ENCODE data around the gene C19orf44. TPM values are rescaled to one million over a fixed set of nuclear protein-coding genes. Genes with fewer than 3 reads are reported as not detected.
A peak's percentile ranks its signal among the peaks of the same experiment; 100 is the strongest.
"Not testable (repeated sequence)": the region's sequence is repeated elsewhere in the genome, so short reads cannot be mapped to it uniquely, and the experiment has no call there.

Gene C19orf44
- polyA plus RNA-seq, 1 experiment: 3.4 TPM

DNA sequence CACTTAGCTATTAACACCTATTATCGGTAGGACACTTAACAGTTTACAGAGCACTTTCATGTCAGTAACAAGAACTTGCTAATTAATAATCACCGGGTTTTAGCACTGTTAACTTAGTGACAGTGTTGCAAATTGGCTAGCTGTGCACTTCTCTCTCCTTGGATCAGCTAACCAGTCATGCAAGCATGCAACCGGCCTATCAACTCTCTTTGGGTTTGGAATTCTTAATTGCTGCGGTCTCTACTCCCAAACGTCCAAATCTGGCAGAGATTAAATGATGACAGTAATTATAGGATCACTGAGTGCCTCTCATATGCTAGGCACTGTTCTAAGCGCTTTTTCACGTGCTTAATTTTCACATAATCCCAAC lies 25.7 kb upstream of the C19orf44 start:
- ChIA-PET POLR2A (no interaction called here), CTCF (interaction anchor here (0.6 to 1.6 kb wide), 3 partner anchors 8 to 661 kb away, joined by 4 read pairs; no protein-coding TSS in a partner anchor)
- DNase-seq (ENCODE audit: low read depth): no peak
- peak overlapping the region; percentile 83 for H3K4me3 ChIP-seq (ENCODE audit: low read depth, low read length)
- TF ChIP-seq, protein P1, sequence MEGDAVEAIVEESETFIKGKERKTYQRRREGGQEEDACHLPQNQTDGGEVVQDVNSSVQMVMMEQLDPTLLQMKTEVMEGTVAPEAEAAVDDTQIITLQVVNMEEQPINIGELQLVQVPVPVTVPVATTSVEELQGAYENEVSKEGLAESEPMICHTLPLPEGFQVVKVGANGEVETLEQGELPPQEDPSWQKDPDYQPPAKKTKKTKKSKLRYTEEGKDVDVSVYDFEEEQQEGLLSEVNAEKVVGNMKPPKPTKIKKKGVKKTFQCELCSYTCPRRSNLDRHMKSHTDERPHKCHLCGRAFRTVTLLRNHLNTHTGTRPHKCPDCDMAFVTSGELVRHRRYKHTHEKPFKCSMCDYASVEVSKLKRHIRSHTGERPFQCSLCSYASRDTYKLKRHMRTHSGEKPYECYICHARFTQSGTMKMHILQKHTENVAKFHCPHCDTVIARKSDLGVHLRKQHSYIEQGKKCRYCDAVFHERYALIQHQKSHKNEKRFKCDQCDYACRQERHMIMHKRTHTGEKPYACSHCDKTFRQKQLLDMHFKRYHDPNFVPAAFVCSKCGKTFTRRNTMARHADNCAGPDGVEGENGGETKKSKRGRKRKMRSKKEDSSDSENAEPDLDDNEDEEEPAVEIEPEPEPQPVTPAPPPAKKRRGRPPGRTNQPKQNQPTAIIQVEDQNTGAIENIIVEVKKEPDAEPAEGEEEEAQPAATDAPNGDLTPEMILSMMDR (IDR thresholded peaks at IDR 0.05; ENCODE audit: insufficient read depth, low read depth, low read length): no peak
- H3K27me3 ChIP-seq (ENCODE audit: control insufficient read depth, insufficient read depth, low read length): no peaks in the 10 kb centered on the region
- no peaks in the 10 kb centered on the region for H3K36me3 ChIP-seq (ENCODE audit: control insufficient read depth, insufficient read depth, low read length)

DNA sequence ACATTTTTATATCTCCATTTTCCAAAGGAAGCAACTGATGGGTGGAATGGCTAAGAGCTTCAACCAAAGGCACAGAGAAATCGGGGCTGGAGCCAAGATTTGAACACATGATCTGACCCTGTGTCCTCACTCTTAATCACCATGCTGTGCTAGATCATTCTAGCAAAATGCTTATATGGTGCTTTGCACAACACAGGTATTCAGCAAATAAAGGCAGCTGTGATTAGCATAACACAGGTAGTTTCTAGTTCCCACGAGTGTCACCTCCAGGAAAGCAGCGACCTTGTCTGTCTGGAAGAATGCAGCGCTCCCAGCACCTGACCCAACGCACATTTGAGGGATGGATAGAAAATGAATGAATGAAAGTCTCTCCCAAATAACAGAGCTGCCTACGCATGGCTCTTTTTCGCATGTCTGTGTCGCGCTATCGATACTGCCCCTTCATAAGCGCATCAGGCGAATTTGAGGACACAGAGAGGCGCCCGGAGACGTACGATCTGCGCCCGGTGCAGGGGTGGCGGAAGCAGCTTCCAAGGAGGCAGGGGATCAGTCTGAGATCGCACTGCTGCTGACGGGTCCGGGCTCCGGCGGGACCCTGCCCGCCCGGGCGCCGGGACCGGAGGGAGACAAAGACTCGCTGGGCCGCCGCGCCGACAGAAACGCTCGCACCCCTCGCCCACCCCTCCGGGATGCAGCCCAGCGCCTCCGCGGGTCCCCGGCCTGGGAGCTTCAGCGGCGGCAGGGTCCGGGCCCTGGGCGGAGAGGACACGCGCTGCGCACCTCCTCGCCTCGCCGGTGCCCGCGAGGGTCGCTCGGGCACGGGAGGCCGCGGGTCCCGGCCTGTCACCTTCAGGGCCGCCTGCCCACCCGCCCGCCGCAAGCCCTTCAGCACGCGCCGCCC lies 25.0 kb upstream of the C19orf44 start:
- ChIA-PET CTCF (interaction anchor here (1.5 to 1.6 kb wide), 2 partner anchors 9 to 35 kb away, joined by 4 read pairs; no protein-coding TSS in a partner anchor), POLR2A (no interaction called here)
- no peak for DNase-seq (ENCODE audit: low read depth)

DNA sequence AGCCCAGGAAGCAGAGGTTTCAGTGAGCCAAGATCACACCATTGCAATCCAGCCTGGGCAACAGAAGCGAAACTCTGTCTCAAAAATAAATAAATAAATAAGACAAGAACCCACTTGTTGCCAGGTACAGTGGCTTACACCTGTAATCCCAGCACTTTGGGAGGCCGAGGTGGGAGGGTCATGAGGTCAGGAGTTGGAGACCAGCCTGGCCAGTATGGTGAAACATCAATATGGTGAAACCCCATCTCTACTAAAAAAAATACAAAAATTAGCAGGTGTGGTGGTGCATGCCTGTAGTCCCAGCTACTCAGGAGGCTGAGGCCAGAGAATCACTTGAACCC lies 23.7 kb upstream of the C19orf44 start:
- H3K27me3 ChIP-seq (ENCODE audit: control insufficient read depth, insufficient read depth, low read length); DNase-seq (ENCODE audit: low read depth); H3K36me3 ChIP-seq (ENCODE audit: control insufficient read depth, insufficient read depth, low read length); CTCF ChIA-PET: not testable (repeated sequence)
- POLR2A ChIA-PET: interaction anchor here (0.6 kb wide), 1 partner anchor 189 kb away, joined by 5 read pairs; no protein-coding TSS in a partner anchor
- peak overlapping the region; percentile 60 for H3K4me3 ChIP-seq (ENCODE audit: low read depth, low read length)

More for the DNA sequence above, 25.0 kb upstream of the C19orf44 start:
- Histone ChIP-seq H3K36me3 (ENCODE audit: control insufficient read depth, insufficient read depth, low read length) (no peaks in the 10 kb centered on the region), H3K4me3 (ENCODE audit: low read depth, low read length) (peak overlapping the region; percentile 83), H3K27me3 (ENCODE audit: control insufficient read depth, insufficient read depth, low read length) (no peaks in the 10 kb centered on the region)
- TF ChIP-seq, protein P1 (IDR thresholded peaks at IDR 0.05; ENCODE audit: insufficient read depth, low read depth, low read length): no peak

DNA sequence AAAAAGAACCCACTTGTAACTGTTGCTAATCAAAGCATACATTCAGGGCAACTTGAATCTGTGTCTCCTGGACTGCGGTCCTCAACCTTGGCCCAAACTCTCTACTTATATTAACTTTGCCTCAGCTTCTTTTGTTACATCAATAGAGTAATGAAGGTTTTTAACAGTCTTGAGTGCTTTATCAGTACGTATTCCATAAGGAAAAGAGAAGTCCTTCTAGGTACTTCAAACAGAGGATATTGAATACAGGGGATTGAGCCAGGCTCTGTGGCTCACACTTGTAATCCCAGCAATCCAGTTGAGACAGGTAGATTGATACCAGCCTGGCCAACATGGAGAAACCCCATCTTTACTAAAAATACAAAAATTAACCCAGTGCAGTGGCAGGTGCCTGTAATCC lies 23.2 kb upstream of the C19orf44 start:
- TF ChIP-seq, protein P1 (IDR thresholded peaks at IDR 0.05; ENCODE audit: insufficient read depth, low read depth, low read length): no peak
- Histone ChIP-seq H3K36me3 (ENCODE audit: control insufficient read depth, insufficient read depth, low read length) (no peaks in the 10 kb centered on the region), H3K4me3 (ENCODE audit: low read depth, low read length) (no peak overlapping the region), H3K27me3 (ENCODE audit: control insufficient read depth, insufficient read depth, low read length) (no peaks in the 10 kb centered on the region)
- DNase-seq (ENCODE audit: low read depth): no peak
- CTCF ChIA-PET: no interaction called here
- POLR2A ChIA-PET: interaction anchor here (0.6 kb wide), 1 partner anchor 189 kb away, joined by 5 read pairs; no protein-coding TSS in a partner anchor

DNA sequence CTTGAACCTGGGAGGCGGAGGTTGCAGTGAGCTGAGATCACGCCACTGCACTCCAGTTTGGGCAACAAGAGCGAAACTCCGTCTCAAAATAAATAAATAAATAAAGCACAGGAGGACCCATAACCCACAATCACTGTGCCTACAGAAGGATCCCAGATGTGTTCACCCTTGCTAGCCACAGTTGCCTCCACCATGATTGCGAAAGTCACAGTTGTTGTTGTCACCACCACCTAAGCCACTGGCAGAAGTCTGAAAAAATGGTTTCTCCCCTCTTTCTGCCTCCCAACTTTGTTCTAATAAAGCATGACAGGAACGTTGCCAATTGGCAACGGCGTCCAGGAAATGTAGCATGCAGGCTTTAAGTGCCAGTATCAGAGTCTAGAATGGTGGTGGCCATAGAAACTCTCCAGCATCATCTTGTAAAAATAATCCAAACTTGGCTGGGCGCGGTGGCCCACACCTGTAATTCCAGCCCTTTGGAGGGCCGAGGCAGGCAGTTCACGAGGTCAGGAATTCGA lies 22.3 kb upstream of the C19orf44 start:
- Histone ChIP-seq H3K4me3 (ENCODE audit: low read depth, low read length) (no peak overlapping the region), H3K27me3 (ENCODE audit: control insufficient read depth, insufficient read depth, low read length) (no peaks in the 10 kb centered on the region; the same call in 1 of the 2 replicates), H3K36me3 (ENCODE audit: control insufficient read depth, insufficient read depth, low read length) (no peaks in the 10 kb centered on the region)
- ChIA-PET CTCF (no interaction called here), POLR2A (no interaction called here)
- TF ChIP-seq, protein P1 (IDR thresholded peaks at IDR 0.05; ENCODE audit: insufficient read depth, low read depth, low read length): no peak
- no peak for DNase-seq (ENCODE audit: low read depth)
